GM19023 (cell line): ENCODE results near the gene P2RX7.
"Not testable (repeated sequence)": the region's sequence is repeated elsewhere in the genome, so short reads cannot be mapped to it uniquely, and the experiment has no call there.

Experiments
- ATAC-seq: cut with Tn5 transposase; IDR thresholded peaks from one replicate; pipeline ENCODE4 v1.9.1; 2021; ENCODE audit warnings: mild to moderate bottlenecking, moderate library complexity; ENCODE audit not compliant: unreplicated experiment

P2RX7 gene

DNA sequence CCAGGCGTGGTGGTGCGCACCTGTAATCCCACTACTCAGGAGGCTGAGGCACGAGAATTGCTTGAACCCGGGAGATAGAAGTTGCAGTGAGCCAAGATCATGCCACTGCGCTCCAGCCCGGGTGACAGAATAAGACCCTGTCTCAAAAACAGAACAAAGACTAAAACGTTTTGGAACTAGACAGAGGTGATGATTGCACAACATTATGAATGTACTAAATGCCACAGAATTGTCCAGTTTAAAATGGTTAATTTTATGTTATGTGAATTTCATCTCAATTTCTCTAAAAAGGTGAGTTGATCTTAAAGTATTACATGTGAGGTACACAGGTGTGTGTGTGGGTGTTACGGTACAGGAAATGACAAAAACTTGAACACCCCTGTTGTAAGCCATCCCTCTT, 93.7 kb downstream of the P2RX7 start:
- ATAC-seq, result no peak

GRCh38 chr12:121226871-121227270, 94.2 kb downstream of the P2RX7 start:
- ATAC-seq, result not testable (repeated sequence)

DNA sequence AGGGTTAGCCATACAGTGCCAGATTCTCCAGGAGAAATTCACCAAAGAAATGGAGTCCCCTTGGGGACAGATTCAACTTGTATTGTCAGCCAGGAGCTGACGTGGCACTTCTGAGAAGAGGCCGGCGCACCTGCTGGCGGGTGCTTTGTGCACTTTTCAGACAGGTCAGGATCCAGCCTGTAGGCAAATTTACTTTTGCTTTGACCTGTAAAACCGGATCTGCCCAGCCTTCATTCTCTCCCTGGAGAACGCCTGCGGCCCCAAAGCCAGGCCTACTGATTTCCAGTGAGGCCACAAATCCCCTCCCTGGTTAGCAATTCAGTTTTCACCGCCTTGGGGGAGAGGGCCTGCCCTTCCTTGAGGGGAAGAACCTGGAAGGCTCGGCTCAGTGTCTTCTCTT, 94.6 kb downstream of the P2RX7 start:
- ATAC-seq, result no peak

DNA sequence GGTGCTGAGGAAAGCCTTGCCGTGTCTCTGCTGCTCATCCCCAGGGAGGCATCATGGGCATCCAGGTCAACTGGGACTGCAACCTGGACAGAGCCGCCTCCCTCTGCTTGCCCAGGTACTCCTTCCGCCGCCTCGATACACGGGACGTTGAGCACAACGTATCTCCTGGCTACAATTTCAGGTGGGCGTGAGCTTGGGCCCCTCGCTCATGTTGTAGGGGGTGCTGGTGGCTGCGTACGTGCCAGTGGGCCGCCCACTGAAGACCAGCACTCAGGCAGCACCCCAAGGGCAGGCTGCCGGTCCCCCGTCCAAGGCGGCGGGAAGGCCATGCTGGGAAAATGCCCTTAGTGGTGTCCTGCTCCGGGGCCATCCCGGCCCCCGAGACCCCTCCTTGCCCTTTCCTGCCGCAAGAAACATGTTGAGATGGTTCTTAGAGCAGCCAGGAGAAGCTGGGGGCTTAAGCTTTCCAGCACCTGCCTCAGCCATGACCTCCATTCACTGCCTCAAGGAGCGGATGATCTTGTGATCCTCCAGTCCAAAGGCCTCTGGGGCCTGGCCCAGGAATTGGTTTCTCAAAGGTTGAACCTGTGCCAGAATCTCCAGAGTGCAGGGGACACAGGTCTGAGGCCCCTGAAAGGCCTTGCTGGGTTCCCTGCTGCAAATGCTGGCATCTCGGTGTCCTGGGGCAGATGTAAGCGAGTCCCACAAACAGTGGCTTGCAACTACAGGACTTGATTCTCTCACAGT, 96.4 kb downstream of the P2RX7 start:
- ATAC-seq, result no peak

- ATAC-seq, result not testable (repeated sequence)
Measured at GRCh38 chr12:121229826-121230537, 97.3 kb downstream of the P2RX7 start.

DNA sequence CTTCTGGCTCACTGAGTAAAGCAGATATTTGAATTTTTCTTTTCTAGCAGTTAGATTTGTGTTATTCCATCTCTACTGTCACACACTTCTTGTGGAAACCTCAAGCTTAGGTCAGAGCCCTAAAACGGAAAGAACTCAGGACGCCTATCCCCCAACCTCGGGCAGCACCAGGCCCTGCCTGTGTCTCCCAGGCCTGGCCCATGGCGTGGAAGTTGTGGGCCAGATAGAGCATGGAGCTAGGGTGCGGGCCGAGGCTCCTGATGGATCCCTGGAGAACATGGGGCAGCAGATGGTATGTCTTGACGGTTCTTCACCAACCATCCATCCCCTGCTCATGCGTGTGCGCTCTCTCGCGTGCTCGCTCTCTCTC, 97.8 kb downstream of the P2RX7 start:
- no peak for ATAC-seq

DNA sequence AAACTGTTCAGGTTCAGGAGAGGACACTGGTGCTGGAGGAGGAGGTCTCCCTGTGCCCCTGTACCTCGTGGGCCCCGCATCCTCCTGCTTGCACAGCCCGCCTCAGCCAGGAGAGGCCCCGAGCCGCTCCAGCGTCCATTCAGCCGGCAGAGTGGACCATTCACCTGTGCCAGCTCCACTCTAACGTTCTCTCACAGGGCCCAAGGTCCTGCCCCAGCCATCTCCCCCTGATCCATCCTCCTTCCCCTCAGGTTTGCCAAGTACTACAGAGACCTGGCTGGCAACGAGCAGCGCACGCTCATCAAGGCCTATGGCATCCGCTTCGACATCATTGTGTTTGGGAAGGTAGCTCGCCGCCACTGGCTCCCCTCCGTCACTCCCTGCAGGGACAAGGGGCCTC, 99.5 kb downstream of the P2RX7 start:
- no peak for ATAC-seq

DNA sequence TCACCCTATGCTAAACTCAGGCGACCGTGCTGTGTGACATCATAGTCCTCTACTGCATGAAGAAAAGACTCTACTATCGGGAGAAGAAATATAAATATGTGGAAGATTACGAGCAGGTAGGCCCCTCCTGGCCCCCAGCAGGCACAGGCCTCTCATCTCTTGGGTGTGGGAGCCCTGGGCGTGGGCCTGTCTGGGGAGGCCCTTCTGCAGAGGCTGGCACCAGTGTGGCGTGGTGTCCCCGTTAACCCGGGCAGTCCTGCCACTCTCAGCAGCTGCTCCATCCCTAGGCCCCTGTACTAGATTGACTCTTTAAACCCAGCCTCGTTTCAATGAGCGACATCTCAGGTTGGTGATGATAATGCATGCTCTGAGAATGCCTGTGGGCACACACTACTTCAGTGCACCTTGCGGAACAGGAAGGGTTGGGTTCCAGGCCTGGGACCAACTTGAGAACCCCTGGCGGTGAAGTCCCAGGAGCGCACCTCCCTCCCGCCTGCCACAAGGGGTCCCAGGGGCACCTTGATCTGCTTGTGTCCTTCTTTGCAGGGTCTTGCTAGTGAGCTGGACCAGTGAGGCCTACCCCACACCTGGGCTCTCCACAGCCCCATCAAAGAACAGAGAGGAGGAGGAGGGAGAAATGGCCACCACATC, 100.4 kb downstream of the P2RX7 start:
- ATAC-seq, result no peak

DNA sequence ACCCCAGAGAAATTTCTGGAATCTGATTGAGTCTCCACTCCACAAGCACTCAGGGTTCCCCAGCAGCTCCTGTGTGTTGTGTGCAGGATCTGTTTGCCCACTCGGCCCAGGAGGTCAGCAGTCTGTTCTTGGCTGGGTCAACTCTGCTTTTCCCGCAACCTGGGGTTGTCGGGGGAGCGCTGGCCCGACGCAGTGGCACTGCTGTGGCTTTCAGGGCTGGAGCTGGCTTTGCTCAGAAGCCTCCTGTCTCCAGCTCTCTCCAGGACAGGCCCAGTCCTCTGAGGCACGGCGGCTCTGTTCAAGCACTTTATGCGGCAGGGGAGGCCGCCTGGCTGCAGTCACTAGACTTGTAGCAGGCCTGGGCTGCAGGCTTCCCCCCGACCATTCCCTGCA, 100.9 kb downstream of the P2RX7 start:
- ATAC-seq, result no peak

- ATAC-seq, result no peak
Measured at GRCh38 chr12:121236776-121237175, 104.1 kb downstream of the P2RX7 start.

GRCh38 chr12:121237415-121237814, 104.7 kb downstream of the P2RX7 start:
- ATAC-seq, result no peak
